K562 (cell line): Measurements from ENCODE around the gene ENPP5. TPM values are rescaled to one million over a fixed set of nuclear protein-coding genes. Genes with fewer than 3 reads are reported as not detected.

Source experiments
- ATAC-seq: fragments of 200-7000 bp; cut with Tn5 transposase; 3 replicates; pipeline ENCODE4 v1.9.1; 2020; ENCODE audit warnings: moderate library complexity
- BruUV-seq: library from RNA; stranded (reverse); fragments of 400-500 nt; replicated peaks from 2 replicates; lab custom pipeline; 2021; lab: Mats Ljungman, UMichigan
- CTCF ChIA-PET: fragments of 300-600 bp; formaldehyde crosslinking; extraction: SDS; loops from one replicate; lab custom pipeline; 2021; ENCODE audit warnings: low intra/inter-chr PET ratio; lab: Yijun Ruan, JAX
- POLR2A ChIA-PET: fragments of 300-600, 350-650 bp; sonication (Branson Sonifier 250); formaldehyde crosslinking; extraction: SDS; loops from one replicate; lab custom pipeline; 2021; ENCODE audit warnings: antibody characterized with exemption, inconsistent platforms; lab: Yijun Ruan, JAX
- DNase-seq, 4 experiments: peaks; one replicate each; pipeline versions ENCODE4 v3.0.0 to v3.0.0-alpha.2; 2011 to 2018; ENCODE audit warnings: low spot score in 3 of 4, mixed read lengths in 3 of 4; ENCODE audit errors: extremely low read depth in 1 of 4
- FAIRE-seq: peaks from 2 replicates; lab custom pipeline; 2011; peaks lifted over from hg19 to GRCh38; lab: Jason Lieb, UNC
- H2AFZ ChIP-seq: 2 replicates; pipeline ENCODE4 v1.6.0; 2011; ENCODE audit warnings: low read depth, low read length, control low read depth, inconsistent platforms
- H3K27ac ChIP-seq: fragments of 200-600 bp; 3 replicates; pipeline ENCODE4 v1.8.0; 2011; ENCODE audit warnings: low read depth, mild to moderate bottlenecking, control low read depth, inconsistent platforms, low read length, moderate library complexity, mixed read lengths; ENCODE audit errors: extremely low read depth
- H3K27me3 ChIP-seq, 2 experiments: fragments of 300-600 bp in 1 of 2; 2 replicates in 1 of 2; 3 replicates in 1 of 2; pipeline versions ENCODE4 v1.6.0 to v1.8.0; 2011; ENCODE audit warnings: inconsistent platforms in 2 of 2, low read length in 2 of 2, mild to moderate bottlenecking in 1 of 2, mixed read lengths in 1 of 2, moderate library complexity in 1 of 2; ENCODE audit not compliant: control insufficient read depth in 2 of 2, insufficient read depth in 2 of 2
- H3K36me3 ChIP-seq: fragments of 300-600 bp; 3 replicates; pipeline ENCODE4 v1.8.0; 2011; ENCODE audit warnings: mild to moderate bottlenecking, low read length, inconsistent platforms; ENCODE audit not compliant: control insufficient read depth, insufficient read depth
- H3K4me1 ChIP-seq, 2 experiments: fragments of 200-600 bp in 1 of 2; replicated peaks in 1 of 2; 2 replicates in 1 of 2; 3 replicates in 1 of 2; pipeline versions ENCODE4 v1.5.1 to v1.8.0; 2011; ENCODE audit warnings: inconsistent platforms in 2 of 2, low read length in 2 of 2, mild to moderate bottlenecking in 1 of 2, mixed read lengths in 1 of 2, moderate library complexity in 1 of 2; ENCODE audit not compliant: control insufficient read depth in 2 of 2, insufficient read depth in 2 of 2
- H3K4me2 ChIP-seq: 2 replicates; pipeline ENCODE4 v1.6.1; 2011; ENCODE audit warnings: low read length, control low read depth, inconsistent platforms, mixed read lengths; ENCODE audit not compliant: insufficient read depth
- H3K4me3 ChIP-seq: fragments of 200-600 bp; sonication (generic), shearing (Covaris generic); 2 replicates; pipeline ENCODE4 v1.5.1; 2016; ENCODE audit warnings: control low read depth, inconsistent platforms
- H3K79me2 ChIP-seq: fragments of 200-600 bp; 3 replicates; pipeline ENCODE4 v1.8.0; 2011; ENCODE audit warnings: low read length, inconsistent platforms; ENCODE audit not compliant: control insufficient read depth, insufficient read depth
- H3K9ac ChIP-seq, 2 experiments: 2 replicates each; pipeline versions ENCODE4 v1.6.0 to v1.6.1; 2011; ENCODE audit warnings: low read depth in 2 of 2, low read length in 2 of 2, control low read depth in 1 of 2, inconsistent platforms in 1 of 2, mild to moderate bottlenecking in 1 of 2, mixed read lengths in 1 of 2; ENCODE audit not compliant: insufficient read depth in 1 of 2
- H3K9me1 ChIP-seq: one replicate; pipeline ENCODE4 v1.6.0; 2011; ENCODE audit warnings: inconsistent platforms, mild to moderate bottlenecking, low read length, moderate library complexity; ENCODE audit not compliant: control insufficient read depth, insufficient read depth
- H3K9me3 ChIP-seq: replicated peaks from 2 replicates; pipeline ENCODE4 v1.5.1; 2011; ENCODE audit warnings: low read depth, low read length, inconsistent platforms; ENCODE audit not compliant: control insufficient read depth, insufficient read depth
- H4K20me1 ChIP-seq: replicated peaks from 2 replicates; pipeline ENCODE4 v1.6.1; 2011; ENCODE audit warnings: low read length, inconsistent platforms, mixed read lengths; ENCODE audit not compliant: control insufficient read depth, insufficient read depth
- ARID3B ChIP-seq: fragments of 250-450 bp; sonication (Bioruptor Pico); IDR thresholded peaks from 2 replicates; pipeline ENCODE4 v1.4.0; 2020; ENCODE audit warnings: borderline replicate concordance
- CEBPB ChIP-seq: fragments of 450-650 bp; IDR thresholded peaks from 2 replicates; pipeline ENCODE4 v1.6.1; 2016; ENCODE audit warnings: missing genetic modification characterization, missing compliant biosample characterization
- DACH1 ChIP-seq: fragments of 450-650 bp; IDR thresholded peaks from 2 replicates; pipeline ENCODE4 v1.6.1; 2018; ENCODE audit not compliant: partially characterized antibody
- E2F3 ChIP-seq: fragments of 250-450 bp; sonication (Bioruptor Pico); IDR thresholded peaks from 2 replicates; pipeline ENCODE4 v1.4.0; 2020; ENCODE audit warnings: mild to moderate bottlenecking
- EP300 ChIP-seq: IDR thresholded peaks from 2 replicates; pipeline ENCODE4 v1.6.1; 2012; ENCODE audit warnings: low read length, improper control_type of control experiment
- FOXK1 ChIP-seq: sonication (generic); formaldehyde crosslinking; IDR thresholded peaks from 2 replicates; pipeline ENCODE4 v1.8.0; 2022; ENCODE audit warnings: missing genetic modification reagents, mild to moderate bottlenecking, borderline replicate concordance
- HSF4 ChIP-seq: fragments of 250-450 bp; sonication (Bioruptor Pico); IDR thresholded peaks from 2 replicates; pipeline ENCODE4 v2.1.2; 2022; ENCODE audit warnings: mild to moderate bottlenecking, moderate library complexity, borderline replicate concordance
- KLF16 ChIP-seq: IDR thresholded peaks from 2 replicates; pipeline ENCODE4 v1.6.1; 2016; ENCODE audit warnings: antibody characterized with exemption
- NFIC ChIP-seq: fragments of 450-650 bp; IDR thresholded peaks from 2 replicates; pipeline ENCODE4 v1.6.1; 2017; ENCODE audit warnings: mild to moderate bottlenecking, inconsistent platforms
- NR2C1 ChIP-seq, 2 experiments: fragments of 450-650 bp; IDR thresholded peaks; 2 replicates each; pipeline ENCODE4 v1.6.1; 2017; ENCODE audit warnings: mild to moderate bottlenecking in 2 of 2, antibody characterized with exemption in 1 of 2, inconsistent platforms in 1 of 2, missing compliant biosample characterization in 1 of 2, missing genetic modification characterization in 1 of 2
- PCBP2 ChIP-seq: fragments of 200-400 bp; formaldehyde crosslinking; IDR thresholded peaks from 2 replicates; pipeline ENCODE4 v1.6.1; 2018; ENCODE audit warnings: low read length, low read depth, mild to moderate bottlenecking, moderate library complexity; ENCODE audit not compliant: poor library complexity, severe bottlenecking
- RBM15 ChIP-seq: fragments of 200-400 bp; formaldehyde crosslinking; IDR thresholded peaks from 2 replicates; pipeline ENCODE4 v1.6.1; 2018; ENCODE audit warnings: mild to moderate bottlenecking, low read length, moderate library complexity; ENCODE audit not compliant: insufficient read depth
- SAFB2 ChIP-seq: fragments of 200-400 bp; formaldehyde crosslinking; IDR thresholded peaks from 2 replicates; pipeline ENCODE4 v1.6.1; 2018; ENCODE audit warnings: borderline replicate concordance, low read length, low read depth, moderate library complexity; ENCODE audit not compliant: severe bottlenecking
- SRSF1 ChIP-seq: fragments of 200-400 bp; formaldehyde crosslinking; IDR thresholded peaks from 2 replicates; pipeline ENCODE4 v1.6.1; 2017; ENCODE audit warnings: mild to moderate bottlenecking, low read depth, low read length, moderate library complexity
- STAT5A ChIP-seq: IDR thresholded peaks from 2 replicates; pipeline ENCODE4 v1.6.1; 2012; ENCODE audit warnings: low read length, inconsistent platforms, borderline replicate concordance
- ZNF3 ChIP-seq: fragments of 250-450 bp; sonication (Bioruptor Pico); IDR thresholded peaks from 2 replicates; pipeline ENCODE4 v1.5.0; 2021; ENCODE audit warnings: mild to moderate bottlenecking, moderate library complexity
- WGBS: fragments of 100-300 bp; shearing (Covaris generic); methylation state at CpG from one replicate; pipeline ENCODE4 v1.1.6; 2016; ENCODE audit warnings: low coverage, mixed read lengths; ENCODE audit not compliant: insufficient coverage; ENCODE audit errors: missing lambda C conversion rate; 5-methylcytosine and 5-hydroxymethylcytosine counted together
- in situ Hi-C: fragments of 300-500 bp; cut with MboI; formaldehyde crosslinking; loops from 4 replicates; pipeline ENCODE4 v1.15.0; 2018; ENCODE audit warnings: inconsistent platforms, mixed read lengths
- intact Hi-C: fragments of 100-400 bp; cut with micrococcal nuclease; formaldehyde crosslinking; loops from 2 replicates; pipeline ENCODE4 v1.14.2; 2022
- polyA plus RNA-seq, 8 experiments: library from polyadenylated mRNA; depleted of rRNA in 4 of 8; stranded (reverse) in 5 of 8; unstranded in 3 of 8; fragments of >200 nt; fragmentation: Nextera tagmentation in 2 of 8; fragmentation: Illumina TruSeq in 1 of 8; extraction: Ambion mirVana in 2 of 8; extraction: Trizol in 1 of 8; gene quantifications; 2 replicates each; pipeline versions ENCODE4 v1.2.1 to v1.2.3, GENCODE V29; 2011 to 2014; ENCODE audit warnings: inconsistent platforms in 1 of 8, missing spikeins in 1 of 8
- total RNA-seq, 7 experiments: library from RNA; depleted of rRNA in 6 of 7; stranded (reverse); fragments of >200 nt in 6 of 7; fragmentation: Illumina TruSeq in 2 of 7; extraction: Trizol in 2 of 7; gene quantifications; 2 replicates each; pipeline versions ENCODE4 v1.2.1 to v1.2.3, GENCODE V29; 2011 to 2021; ENCODE audit warnings: low replicate concordance in 1 of 7
- TF ChIP-seq, protein P1 (sequence below): fragments of 450-650 bp; IDR thresholded peaks from 2 replicates; pipeline ENCODE4 v1.6.1; 2016

Gene ENPP5
- total and polyA plus RNA-seq, 9 of the 15 experiments (the other 6 are each of a cell fraction or from before 2014, with no cell fraction given) = not detected

- FAIRE-seq = no peak
- ChIA-PET CTCF (no interaction called here), POLR2A (no interaction called here)
- no peak overlapping the region for H3K27ac ChIP-seq
- no peak overlapping the region for H2AFZ ChIP-seq
- H3K9ac ChIP-seq = no peak overlapping the region
- ATAC-seq = no peak
- no peaks in the 10 kb centered on the region for H3K4me1 ChIP-seq
- no peaks in the 10 kb centered on the region for H4K20me1 ChIP-seq
- H3K4me2 ChIP-seq = no peak overlapping the region
- no peaks in the 10 kb centered on the region for H3K27me3 ChIP-seq
- H3K9me1 ChIP-seq = no peaks in the 10 kb centered on the region
- H3K4me3 ChIP-seq = no peak overlapping the region
- H3K79me2 ChIP-seq = no peaks in the 10 kb centered on the region
- TF ChIP-seq PCBP2 (no peak), EP300 (no peak), KLF16 (no peak), RBM15 (no peak), HSF4 (CRISPR knock-in tag) (no peak), NR2C1 (IDR thresholded peaks at IDR 0.05) (no peak), NR2C1 (tag; IDR thresholded peaks at IDR 0.05) (no peak), SAFB2 (no peak), ARID3B (no peak), SRSF1 (no peak), FOXK1 (CRISPR knock-in tag) (no peak), CEBPB (tag) (no peak), STAT5A (no peak), E2F3 (CRISPR knock-in tag) (no peak), DACH1 (no peak), ZNF3 (CRISPR knock-in tag) (no peak), NFIC (no peak)
- TF ChIP-seq, protein P1, sequence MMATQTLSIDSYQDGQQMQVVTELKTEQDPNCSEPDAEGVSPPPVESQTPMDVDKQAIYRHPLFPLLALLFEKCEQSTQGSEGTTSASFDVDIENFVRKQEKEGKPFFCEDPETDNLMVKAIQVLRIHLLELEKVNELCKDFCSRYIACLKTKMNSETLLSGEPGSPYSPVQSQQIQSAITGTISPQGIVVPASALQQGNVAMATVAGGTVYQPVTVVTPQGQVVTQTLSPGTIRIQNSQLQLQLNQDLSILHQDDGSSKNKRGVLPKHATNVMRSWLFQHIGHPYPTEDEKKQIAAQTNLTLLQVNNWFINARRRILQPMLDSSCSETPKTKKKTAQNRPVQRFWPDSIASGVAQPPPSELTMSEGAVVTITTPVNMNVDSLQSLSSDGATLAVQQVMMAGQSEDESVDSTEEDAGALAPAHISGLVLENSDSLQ = no peak
- in situ Hi-C loops (no loop called here), intact Hi-C loops (no loop called here)
- no peak for DNase-seq
- H3K9me3 ChIP-seq = no peaks in the 10 kb centered on the region
- H3K36me3 ChIP-seq = no peaks in the 10 kb centered on the region
- 0% methylated on average over 2 of the region's 2 CpGs for WGBS
- no TSS peak for BruUV-seq
These were observed 54.5 kb downstream of the ENPP5 start for GRCh38 chr6:46116289-46116688.
